HUDEP-2 (cell line): ENCODE measurements around the gene SIRPB1.
"Not testable (repeated sequence)": the region's sequence is repeated elsewhere in the genome, so short reads cannot be mapped to it uniquely, and the experiment has no call there.

Experiments
- DNase-seq, 76 experiments: peaks; one replicate each; lab custom pipeline; 2025; ENCODE audit not compliant: unreplicated experiment in 76 of 76; lab: John Stamatoyannopoulos, UW

Gene SIRPB1

DNA sequence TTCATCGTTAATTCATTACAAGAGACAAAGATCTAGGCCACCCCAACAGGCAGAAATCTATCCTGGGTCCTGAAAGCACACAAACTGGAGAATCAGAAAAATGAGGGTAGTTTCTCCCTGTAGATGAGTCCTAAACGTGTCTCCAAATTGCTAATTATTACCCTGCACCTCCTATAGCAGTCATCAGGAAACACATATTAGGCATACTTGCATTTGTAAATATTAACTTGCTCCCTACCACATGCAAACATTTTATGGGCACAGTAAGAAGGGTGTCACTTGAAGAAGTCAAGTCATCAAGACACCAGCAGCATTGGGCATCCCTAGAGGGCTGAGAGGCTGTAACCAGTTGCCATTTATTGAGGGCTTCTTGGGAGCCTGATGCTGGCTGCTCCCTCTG, 17.9 kb upstream of the SIRPB1 start:
- no peak for DNase-seq

DNA sequence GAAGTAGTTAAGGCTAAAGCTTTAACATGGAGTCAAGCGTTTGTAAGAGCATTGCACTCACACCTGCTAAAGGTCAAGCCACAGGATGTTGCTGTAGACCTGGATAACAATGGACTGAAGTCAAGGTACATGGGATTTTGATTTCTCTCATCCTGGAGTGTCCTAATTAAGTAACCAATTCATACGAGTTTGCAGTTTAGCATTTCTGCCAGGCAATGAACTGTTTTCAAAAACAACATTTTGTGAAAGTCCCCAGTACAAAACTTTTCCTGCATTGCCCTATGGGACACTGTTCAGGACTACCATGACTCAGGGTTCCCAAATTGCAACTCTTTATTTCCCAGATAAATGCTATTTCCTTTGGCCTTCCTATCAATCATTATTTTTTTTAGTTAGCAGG, 17.4 kb upstream of the SIRPB1 start:
- no peak for DNase-seq

DNA sequence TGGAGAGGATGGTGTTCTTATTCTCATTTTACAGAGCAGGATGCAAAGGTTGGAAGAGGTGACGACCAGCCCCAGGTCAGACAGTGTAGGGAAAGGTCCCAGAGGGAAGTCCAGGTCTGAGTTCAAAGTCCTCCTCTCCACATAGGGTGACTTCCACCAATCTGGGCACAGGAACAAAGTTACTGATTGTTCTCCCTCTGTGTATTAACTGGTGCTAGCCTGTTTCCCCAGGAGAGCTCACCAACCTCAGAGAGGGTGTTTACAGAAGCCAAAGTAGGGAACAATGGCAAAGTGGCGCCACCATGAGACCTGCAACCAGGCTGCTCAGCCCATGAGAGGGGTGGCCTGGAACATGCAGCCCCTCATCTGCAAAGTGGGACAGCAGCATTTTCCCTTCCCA, 16.8 kb upstream of the SIRPB1 start:
- no peak for DNase-seq

DNA sequence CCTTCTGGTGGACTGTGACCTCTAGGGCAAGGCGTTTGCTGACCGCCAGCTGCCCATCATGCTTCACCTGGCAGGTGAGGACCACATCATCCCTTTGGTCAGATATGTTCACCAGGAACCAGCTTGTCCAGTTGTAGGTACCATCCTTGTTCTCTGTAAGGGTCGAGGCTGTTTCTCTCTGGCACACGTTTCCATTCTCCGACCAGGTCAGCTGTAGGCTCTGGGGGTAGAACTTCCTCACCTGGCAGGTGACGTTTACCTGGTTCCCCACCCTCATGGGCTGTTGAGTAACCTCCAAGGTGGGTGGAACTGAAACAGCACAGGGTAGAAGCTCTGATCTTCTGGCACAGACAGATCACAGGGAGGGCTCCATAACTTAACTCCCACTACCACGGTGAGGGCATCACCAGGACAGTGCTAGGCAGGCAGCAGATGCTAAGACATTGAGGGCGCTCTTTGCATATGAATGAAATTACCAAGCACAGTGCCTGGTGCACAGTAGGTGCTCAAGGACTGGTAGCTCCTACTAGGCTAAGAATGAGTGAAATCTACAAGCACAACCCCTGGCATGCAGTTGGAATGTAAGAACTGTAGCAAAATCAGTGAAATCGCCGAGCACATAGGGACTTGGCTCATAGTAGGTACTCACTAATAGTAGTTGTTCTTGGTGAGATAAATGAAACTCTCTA, 15.6 kb upstream of the SIRPB1 start:
- DNase-seq, result no peak

DNA sequence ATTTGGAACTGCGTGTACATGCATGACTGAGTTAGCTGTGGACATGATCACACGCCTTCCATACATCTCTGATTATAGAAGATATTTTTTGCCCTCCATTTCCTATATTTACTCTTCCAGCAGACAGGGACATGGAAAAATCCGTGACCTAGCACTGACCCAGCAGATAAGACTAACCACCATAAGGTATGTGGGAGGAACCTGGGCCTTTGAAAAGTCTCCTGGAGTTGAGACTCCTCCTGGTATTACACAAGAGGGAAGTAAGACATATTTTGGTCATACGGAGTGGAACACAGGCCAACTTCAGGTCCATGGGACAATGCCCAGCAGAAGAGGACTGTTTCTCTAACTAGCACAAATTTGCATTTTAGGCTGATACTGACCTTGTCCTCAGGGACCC, 13.7 kb upstream of the SIRPB1 start:
- no peak for DNase-seq

DNA sequence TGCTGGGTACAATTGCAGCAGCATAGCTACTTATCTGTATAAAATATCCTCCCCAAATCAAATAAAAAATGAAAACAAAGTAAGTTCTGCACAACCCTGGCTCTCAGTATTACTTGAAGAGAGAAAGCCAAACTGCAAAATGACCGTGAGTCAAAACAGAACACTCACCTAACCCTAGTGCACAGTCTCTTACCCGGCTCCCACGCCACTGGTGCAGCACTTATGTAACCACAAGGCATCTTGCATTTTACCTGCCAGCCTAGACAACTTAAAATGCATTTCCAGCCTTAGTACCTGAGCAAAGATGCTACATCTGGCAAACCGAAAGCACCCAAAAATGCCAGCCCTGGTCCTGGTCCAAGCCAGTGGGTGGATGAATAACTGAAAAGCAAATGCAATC, 12.4 kb upstream of the SIRPB1 start:
- no peak for DNase-seq

DNA sequence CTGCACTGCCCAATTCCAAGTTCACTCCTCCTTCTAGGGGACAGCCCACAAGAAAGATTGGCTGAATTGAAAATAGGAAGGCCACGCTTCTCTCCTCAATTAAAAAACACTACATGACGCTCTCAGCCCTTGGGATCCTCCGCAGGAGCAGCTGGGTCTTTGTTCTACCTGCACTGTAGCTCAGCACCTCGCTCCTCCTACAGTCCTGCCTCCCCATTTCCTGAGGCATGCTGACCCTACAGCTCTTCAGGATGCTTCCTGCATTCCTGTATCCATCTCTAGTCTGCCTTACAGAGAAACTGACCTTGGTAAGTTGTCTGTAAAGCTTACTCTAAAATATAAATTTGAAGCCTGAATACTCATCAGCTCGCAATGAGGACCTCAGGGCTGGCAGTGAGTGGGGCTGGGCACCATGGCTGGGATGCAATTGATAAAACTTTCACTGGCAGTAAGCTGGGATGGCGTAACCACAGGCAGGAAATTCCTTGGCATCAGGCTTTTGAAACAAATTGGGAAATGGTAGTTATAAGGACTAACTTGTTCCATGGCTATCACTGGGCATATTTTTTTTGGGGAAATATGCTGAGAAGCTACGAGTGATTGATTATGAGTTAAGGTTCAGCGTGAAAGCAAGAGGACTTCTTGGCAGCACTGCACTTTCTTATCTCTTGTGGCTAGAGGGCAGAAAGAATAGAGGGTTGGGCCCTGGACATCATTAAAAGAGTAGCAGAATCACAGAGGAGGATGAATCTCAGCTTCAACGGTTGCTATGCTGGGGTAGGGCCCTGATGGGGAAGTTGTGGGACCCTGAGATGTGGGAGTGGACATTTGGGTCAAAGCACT, 11.7 kb upstream of the SIRPB1 start:
- no peak for DNase-seq

DNA sequence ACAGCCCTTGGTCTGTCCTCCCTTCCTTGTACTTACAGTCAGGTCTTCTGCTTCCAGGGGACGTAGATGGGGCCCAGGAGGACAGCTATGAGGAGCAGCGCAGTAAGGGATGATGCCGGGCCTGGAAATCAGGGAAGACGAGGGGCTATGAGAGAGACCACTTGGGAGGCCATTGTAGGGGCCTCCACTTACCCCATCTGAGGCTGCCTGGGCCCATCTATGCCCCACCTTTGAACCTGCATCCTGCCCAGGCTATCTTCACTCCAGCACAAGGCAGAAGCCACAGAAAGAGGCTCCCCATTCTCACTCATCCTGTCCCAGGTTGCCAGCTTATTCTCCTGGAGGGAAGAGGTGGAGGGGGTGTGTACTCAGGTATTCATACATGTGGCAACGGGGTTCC, 10.4 kb upstream of the SIRPB1 start:
- no peak for DNase-seq

DNA sequence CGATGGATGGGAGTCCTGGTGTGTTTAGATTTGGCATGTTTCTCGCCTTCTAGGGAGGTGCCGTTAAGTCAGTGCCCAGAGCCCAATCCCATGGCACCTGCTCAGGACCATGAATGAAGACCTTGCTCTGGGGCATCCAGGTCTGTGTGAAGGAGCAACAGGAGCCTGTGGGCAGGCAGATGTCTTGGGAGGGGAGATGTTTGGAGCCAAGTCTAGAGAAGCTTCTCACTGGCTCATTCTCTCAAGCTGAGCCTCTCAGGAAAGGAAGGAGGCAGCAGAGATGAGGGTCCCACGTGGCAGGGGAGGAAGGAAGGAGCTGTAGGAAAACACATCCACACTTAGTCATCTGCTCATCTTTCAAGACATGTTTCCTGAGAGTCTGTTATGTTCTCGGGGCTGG, 9.5 kb upstream of the SIRPB1 start:
- DNase-seq, result no peak

DNA sequence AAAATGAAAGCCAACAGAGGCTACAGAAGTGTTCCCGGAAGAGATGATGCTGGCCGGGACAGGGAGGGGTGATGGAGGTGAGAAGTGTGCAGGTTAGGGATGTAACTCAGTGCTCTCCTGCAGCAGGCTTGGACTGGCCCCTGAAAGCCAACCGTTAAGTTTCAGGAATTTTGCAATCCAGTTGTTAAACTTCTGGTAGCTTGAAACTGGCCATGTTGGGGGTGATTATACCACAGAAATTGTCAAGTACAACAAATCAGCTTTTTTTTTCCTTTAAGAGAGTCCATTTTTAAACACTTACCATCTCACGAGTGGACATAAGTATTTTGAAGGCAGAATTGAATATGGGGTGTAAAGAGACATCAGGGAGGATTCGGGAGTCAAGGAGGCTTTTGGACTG, 8.8 kb upstream of the SIRPB1 start:
- no peak for DNase-seq

DNA sequence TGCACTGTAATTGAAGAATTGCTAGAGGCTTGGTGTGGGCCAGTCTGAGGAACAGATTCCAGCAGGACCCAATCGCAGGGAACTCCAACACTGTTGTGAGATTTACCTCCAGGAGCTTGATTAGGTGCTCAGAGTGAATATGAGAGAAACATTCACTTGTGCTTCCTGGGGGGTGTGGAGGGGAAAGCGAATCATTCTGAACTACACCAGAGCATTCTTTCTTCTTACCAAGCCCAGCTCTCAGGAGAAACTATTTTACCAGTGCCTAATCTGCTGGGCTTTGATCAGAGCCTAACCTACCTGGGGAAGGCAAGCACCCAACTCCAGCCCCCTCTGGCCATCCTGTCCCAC, 7.4 kb upstream of the SIRPB1 start:
- no peak for DNase-seq

DNA sequence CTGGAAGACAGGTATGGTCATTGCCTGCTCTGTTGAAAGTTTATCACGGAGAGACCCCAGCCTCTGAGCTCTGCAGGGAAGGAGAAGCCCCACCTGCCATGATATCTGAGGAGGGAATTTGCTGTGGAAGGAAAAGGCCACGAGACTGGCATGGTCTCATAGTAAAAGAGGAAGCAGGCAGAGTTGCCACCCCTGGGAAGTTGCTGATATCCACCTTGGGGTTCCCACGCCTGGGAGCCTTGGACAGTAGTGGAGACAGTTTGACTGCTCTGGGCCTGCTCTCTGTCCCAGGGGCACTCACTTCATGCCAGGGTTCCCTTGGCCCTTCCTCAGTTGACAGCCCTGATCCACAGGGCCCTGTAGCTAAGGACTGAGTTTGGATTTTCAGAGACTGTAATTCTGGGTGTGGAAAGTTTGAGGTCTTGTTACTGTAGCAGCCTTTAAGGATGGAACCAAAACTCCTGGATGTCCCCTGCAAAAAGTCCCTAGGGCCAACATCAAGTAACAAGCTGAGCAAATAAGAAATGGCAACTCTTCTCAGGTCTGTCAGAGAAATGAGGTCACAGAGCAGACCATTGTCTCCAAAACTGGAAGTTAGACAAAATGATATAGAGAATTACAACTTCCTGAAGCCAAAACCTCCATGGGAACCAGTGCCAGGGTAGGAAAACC, 6.9 kb upstream of the SIRPB1 start:
- DNase-seq, result no peak

DNA sequence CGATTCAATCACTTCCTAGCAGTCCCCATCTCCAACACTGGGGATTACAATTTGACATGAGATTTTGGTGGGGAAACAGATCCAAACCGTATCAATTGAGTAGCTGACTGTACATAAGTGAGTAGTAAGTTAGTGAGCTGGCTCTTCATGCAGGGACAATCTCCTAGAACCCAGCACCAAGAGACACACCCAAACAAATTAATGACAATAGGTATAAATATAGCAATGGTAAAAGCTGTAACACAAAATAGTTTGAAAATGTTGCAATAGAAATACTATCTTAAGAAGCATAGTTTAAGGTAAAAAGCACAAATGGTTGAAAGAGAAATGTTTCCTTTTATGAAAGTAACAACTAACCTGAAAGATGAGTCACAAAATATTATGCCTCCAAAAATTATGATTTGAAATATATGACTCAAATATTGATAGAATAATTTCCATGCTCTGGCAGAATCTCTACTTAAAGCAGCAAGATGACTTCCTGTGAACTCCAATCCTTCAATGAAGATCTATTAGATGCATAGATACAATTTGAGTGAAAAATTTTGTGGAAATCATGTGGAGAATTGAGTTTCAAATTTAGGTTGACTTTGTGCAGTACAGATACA, 5.4 kb upstream of the SIRPB1 start:
- no peak for DNase-seq

DNA sequence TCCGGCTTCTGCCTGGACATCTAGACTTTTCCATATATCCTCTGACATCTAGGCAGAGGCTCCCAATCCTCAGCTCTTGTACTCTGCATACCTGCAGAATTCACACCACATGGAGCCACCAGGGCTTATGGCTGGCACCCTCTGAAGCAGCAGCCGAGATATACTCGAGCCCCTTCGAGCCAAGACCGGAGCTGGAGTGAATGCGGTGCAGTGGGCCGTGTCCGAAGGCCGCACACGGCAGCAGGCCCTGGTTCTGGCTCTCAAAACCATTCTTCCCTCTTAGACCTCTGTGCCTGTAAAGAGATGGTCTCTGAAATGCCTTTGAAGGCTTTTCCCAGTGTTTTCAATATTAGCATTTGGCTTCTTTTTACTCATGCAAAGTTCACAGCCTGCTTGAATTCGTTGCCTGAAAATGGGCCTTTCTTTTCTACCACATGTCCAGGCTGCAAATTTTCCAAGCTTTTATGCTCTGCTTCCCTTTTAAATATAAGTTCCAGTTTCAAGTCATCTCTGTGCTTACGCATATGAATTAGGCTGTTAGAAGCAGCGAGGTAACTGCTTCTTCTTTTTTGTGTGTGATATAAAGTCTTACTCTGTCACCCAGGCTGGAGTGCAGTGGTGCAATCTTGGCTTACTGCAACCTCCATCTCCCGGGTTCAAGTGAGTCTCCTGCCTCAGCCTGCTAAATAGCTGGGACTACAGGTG, 3.8 kb upstream of the SIRPB1 start:
- DNase-seq, result no peak

DNA sequence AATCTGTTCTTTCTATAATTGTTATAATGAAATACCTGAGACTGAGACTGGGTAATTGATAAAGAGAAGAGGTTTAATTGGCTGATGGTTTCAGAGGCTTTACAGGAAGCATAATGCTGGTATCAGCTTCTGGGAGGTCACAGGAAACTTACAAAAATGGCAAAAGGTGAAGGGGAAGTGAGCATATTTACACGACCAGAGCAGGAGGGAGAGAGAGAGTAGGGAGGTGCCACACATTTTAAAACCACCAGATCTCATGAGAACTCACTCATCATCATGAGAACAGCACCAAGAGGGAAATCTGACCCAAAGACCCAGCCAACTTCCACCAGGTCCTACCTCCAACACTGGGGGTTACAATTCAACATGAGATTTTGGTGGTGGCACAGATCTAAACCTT, 2.6 kb upstream of the SIRPB1 start:
- no peak for DNase-seq

DNA sequence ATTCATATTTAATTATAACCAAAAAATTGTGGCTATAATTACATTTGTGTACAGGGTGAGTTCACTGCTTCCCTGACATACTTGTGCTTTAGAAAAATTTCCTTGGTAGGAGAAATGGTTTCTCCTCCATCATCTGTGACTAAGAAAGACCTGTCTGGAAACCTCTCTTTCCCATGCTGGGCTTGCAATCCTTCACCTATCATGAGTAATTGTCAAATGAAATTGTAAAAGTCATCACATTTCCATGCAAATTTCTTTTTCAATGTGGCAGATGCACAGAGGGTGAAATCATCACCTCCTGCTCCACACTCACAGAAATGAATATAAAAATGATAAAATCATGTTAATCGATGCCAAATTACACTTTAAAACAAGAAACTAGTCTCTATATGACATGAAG, 1.5 kb upstream of the SIRPB1 start:
- no peak for DNase-seq

DNA sequence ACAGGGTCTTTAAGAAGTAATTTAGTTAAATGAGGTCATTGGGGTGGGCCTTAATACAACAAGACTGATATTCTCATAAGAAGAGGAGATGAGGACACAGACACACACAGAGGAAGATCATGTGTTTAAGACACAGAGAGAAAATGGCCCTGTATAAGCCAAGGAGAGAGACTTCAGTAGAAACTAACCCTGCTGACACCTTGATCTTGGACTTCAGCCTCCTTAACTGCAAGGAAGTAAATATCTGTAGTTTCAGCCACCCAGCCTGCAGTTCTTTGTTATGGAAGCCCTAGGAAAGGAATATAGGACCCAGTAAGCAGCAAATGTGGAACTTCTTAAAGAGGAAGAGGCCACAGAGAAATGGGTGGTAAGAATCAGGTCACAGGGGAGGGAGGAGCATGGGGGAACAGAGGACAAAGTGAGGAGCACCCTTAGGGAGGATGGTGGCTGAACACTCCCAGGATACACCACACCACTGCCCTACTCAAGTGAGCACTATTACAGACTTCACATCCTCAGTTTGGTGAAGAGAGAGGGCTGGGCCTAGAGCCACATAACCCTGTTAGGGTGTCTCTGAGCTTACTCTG, 762 bp downstream of the SIRPB1 start:
- no peak for DNase-seq

DNA sequence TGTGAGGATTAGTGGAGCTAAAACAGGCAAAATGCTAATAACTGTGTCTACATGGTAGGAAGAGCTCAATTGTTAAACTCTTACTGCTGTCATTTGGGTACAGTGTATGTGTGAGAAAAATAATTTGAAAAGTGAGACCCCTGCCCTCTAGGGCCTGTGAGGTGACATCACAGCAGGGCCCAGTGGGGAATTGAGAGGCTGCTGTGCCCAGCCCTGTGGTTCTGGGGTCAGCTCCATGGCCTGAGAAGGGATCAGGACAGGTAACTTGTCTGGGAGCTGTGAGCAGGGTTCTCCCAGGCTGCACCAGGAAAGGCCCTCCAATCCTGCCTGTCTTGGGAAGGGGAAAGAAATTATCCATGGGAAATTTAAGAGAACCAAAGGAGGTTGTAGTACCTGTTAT, 1.3 kb downstream of the SIRPB1 start:
- DNase-seq, result no peak

DNA sequence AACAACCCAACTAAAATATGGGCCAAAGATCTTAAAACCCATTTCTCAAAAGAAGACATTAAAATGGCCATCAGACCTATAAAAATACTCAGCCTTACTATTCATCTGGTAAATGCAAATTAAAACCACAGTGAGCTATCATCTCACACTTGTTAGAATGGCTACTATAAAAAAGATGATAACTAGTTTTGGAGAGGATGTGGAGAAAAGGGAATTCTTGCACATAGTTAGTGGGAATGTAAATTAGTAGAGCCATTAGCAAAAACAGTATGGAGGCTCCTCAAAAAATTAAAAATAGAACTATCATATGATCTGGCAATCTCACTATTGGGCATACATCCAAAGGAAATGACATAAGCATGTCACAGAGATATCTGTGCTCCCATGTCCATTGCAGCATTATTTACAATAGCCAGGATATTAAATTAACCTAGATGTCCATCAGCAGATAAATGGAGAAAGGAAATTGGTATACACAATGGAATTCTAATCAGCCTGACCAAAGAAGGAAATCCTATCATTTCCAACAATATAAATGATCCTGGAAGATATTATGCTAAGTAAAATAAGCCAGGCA, 2.9 kb downstream of the SIRPB1 start:
- no peak for DNase-seq

DNA sequence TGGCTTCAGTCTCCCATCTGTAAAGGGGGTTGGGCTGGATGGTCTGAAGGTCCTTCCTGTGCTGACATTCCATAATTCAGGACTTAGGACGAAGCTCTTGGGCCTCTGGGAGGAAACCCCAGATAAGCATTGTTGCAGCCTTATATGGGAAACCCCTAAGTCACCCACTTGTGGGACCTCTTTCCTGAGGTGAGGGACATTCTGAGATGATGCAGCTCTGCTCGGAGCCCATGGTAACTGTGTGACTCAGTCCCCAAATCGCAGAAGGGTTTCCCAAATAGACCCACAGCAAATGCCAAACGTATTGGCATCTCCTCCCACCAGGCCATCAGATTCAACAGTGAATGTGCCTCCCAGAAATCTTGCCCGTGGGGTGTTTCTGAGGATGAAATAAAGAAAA, 9.4 kb downstream of the SIRPB1 start:
- not testable (repeated sequence) for DNase-seq
